ENCODE data around the gene LMF1.
A peak's percentile ranks its signal among the peaks of the same experiment; 100 is the strongest.
"Not testable (repeated sequence)": the region's sequence is repeated elsewhere in the genome, so short reads cannot be mapped to it uniquely, and the experiment has no call there.

Gene LMF1

DNA sequence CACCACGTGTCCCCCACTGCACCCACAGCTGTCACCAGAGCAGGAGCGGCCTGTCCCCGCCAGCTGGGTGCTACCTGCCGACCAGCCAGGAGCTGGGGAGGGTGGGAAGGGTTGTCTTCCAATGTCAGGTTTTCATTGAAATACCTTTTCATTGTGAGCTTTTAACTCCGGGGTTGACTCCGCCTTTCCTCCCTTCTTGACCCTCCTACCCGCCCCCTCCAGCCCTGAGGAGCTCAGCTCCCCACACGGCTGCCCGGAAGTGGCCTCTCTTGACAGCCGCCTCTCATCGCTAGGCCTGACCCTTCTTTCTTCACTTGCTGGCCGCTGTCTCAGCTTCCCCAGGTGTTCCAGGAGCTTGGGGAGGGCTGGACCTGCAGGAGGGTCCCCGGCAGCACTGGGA is 149.0 kb downstream of the LMF1 start:
- no peak for DNase-seq

- DNase-seq, result no peak
These were observed 150.0 kb downstream of the LMF1 start for GRCh38 chr16:820748-821147.

GRCh38 chr16:820044-820408 is 150.8 kb downstream of the LMF1 start:
- not testable (repeated sequence) for DNase-seq

GRCh38 chr16:819336-820043 is 151.3 kb downstream of the LMF1 start:
- no peak for DNase-seq

GRCh38 chr16:818592-818991 is 152.2 kb downstream of the LMF1 start:
- no peak for DNase-seq

DNA sequence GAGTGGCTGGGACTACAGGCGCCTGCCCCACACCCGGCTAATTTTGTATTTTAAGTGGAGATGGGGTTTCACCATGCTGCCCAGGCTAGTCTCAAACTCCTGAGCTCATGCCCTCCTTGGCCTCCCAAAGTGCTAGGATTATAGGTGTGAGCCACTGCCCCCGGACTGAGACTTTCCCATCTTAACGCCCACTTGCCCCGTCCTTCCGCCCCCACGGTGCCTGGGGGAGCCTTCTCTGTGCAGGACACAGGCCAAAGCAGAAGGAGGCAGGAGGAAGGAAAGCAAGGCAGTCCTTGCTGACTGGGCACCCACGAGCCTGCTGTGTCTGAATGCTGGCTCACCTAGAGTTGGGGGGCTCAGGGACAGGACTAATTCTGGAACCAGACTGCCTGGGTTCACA is 152.7 kb downstream of the LMF1 start:
- DNase-seq, result no peak

DNA sequence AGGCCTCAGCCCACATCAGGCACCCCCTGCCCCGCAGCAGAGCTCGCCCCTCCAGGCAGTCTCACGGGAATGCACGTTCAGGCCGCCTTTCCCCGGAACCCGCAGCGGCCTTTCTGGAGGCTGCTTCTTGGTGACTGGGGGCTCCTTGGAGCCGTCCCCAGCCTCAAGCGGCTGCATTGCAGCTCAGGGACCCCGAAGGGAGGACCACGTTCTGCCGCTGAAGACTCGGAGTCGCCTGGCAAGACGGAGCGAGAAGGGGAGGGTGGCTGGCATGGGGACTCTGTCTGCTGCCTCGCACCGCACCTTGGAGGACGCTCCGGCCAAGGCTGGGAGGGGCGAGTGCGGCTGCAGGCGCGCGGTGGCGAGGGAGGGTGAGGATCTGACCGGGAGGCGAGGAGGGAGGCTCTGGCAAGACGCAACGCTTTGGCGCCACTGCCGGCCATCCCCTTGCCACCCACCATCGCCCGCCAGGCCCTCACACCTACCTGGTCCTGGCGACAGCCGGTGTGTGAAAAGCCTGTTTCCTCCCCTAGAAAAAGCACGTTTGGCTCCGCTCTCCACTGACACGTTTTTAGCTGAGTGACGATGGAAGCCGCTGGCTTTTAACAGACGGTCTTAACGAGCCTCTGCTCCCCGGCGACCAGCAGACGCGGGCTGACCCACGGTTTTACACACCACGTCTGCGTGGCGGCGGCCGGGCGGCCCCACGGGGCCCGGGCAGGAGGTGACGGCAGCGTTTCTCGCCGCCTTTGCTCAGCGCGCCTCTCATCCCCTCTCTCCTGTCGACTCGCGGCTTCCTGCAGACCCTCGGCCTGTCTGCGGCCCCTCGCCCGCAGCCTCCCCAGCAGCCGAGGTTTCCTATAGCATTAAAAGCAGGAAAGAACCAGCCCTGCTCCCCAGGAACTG is 153.5 kb downstream of the LMF1 start:
- DNase-seq, result no peak

GRCh38 chr16:815861-816260 is 154.9 kb downstream of the LMF1 start:
- no peak for DNase-seq

GRCh38 chr16:814974-815373 is 155.8 kb downstream of the LMF1 start:
- DNase-seq, result no peak

DNA sequence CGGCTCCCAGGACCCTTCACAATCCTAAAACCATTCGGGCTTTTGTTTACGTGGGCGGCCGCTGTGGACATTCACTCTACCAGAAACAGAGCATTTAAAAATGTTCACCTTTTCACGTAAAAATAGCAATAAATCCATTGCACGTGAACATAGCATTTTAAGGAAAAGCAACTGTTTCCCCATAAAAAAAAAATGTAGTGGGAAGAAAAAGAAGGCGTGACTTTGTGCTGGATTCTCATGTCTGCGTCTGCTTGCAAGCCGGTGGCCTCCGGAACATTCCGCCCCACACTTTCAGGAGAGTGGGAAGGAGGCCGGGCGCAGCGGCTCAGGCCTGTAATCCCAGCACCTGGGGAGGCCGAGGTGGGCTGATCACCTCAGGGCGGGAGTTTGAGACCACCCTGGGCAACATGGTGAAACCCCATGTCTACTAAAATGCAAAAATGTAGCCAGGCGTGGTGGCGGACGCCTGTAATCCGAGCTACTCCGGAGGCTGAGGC is 156.8 kb downstream of the LMF1 start:
- DNase-seq, result no peak

- DNase-seq, result peak; percentile 52
These were observed 157.4 kb downstream of the LMF1 start for GRCh38 chr16:813204-813915.

- no peak for DNase-seq
These were observed 162.7 kb downstream of the LMF1 start for GRCh38 chr16:808085-808386.

DNA sequence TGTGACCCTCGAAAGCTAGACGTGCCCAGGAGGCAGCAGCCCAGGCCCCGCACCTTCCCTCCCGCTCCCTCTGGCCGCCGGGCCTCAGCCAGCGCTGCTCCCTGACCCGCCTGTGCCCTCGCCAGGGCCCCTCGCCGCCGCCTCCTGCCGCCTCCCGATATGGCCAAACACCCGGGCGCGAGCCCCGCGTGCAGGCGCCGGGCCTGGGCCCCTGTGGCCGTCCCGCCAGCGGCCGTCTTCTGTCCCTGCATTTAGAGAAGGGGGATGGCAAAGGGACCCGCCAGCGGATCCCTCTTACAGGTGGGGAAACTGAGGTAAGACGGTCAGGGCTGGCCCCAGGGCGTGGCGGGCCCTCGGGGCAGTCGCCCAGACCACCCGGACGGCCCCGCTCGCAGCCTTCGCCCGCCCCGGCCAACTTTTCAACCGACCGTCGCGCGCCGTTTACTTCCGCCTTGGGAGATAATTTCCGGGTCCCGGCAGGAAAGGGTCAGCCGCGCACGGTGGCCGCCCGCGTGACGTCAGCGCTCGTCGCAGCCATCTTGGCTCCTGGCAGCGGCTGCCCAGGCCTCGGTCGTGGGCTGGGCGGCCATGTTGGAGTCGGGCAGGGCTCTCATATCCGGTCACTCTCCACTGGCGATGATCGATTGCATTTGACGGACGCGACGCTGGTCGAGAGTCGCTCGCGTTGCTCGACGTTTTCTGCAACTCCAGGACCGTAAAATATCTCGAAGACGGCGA is 163.3 kb downstream of the LMF1 start:
- peak; percentile 93 for DNase-seq

- no peak for DNase-seq
These were observed 165.3 kb downstream of the LMF1 start for GRCh38 chr16:805474-805873.

DNA sequence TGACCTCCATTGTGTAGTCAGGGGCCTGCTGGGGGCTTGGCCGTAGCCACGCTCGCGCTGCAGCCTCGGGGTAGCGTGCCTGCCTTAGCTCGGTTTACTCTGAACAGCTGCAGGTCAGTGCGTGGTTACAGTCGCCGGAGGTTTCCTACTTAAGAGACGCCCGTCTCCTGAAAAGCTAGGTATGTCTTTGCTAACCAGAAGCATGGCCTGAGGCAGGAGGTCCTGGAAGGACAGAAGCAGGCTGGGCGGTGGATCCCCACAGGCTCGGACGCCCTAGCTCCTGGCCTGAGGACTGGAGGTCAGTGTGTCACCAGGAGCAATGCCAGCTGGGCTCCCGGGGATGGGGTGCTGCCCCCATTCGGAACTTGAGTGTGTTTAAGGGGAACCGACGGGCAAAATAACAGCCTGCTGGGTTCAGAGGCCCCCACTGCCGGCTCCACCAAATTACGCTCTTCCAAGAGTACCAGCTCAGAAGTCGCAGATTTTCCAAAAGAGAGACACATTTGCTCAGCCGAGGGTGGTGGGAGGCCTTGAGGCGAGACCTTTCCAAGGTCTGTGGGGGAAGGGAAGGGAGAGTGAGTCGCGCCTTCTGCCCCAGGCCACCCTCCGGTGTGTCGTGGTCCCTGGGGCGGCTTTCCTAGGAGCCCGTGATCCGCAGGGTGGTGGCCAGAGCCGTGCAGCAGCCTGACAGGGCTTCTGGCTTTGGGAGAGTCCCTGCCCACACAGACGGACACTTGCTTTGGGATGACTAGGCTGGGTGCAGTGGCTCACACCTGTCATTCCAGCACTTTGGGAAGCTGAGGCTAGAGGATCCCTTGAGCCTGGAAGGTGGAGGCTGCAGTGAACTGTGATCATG is 166.4 kb downstream of the LMF1 start:
- no peak for DNase-seq

GRCh38 chr16:803754-804080 is 167.1 kb downstream of the LMF1 start:
- no peak for DNase-seq

Data from midbrain (tissue), 1 donor.